Measurements from ENCODE around the gene TUSC1.
A peak's percentile ranks its signal among the peaks of the same experiment; 100 is the strongest.
"Not testable (repeated sequence)": the region's sequence is repeated elsewhere in the genome, so short reads cannot be mapped to it uniquely, and the experiment has no call there.

The TUSC1 gene

DNA sequence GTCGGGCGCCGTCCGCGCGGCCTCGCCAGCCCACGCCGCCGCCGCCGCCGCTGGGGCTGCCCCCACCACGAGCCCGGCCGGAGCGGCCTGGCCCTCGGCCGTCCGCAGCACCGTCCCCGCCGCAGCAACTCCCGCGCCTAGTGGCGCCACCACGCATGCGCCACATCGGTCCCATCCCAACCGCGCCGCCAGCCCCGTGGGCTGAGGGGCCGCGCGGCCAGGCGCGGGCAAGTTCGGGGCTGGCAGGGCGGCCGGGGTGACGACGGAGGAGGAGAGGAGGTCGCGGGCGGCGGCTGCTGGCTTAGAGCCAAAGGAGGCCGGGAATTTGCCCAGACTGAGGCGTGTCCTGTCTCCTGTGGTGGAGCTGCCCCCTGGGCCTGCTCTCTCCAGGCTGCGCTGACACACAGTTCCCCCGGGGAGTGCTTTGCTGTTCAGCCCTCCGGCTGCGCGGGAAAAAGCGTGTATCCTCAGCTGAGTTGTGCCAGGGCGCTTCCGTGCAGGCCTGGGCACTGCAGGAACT lies at the start of gene TUSC1:
TSS of gene TUSC1 (minus strand) at position 298 of the 520 bp plus-strand sequence. CDS start at position 166, 132 bp downstream.
- peak; percentile 2 to 5 for DNase-seq

GRCh38 chr9:25726871-25727410 lies 48.7 kb upstream of the TUSC1 start:
- no peak for DNase-seq

- DNase-seq, result no peak
These were observed 46.2 kb upstream of the TUSC1 start for GRCh38 chr9:25724424-25724823.

DNA sequence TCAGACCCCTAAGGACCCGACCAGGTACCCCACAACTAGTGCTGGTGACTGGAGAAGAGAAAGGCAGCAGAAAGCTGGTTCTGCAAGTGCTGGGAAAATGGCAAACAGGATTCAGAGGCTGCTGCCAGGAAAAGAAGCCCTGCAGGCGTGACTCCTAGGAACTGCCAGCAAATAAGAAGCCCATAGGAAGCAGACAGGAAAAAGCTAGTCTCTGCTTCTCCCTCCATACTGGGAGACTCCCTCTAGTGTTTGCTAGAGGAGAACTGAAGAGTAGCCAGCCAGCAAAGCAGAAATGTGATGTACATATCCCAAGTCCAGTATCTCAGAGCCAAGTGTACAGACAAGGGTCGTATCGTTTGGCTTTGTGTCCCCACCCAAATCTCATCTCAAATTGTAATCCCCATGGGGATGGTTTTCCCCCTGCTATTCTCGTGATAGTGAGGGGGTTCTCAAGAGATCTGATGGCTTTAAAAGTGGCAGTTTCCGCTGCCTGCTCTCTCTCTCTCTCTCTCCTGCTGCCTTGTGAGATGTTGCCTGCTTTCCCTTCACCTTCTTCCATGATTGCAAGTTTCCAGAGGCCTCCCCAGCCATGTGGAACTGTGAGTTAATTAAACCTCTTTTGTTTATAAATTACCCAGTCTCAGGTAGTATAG lies 38.1 kb upstream of the TUSC1 start:
- no peak for DNase-seq

DNA sequence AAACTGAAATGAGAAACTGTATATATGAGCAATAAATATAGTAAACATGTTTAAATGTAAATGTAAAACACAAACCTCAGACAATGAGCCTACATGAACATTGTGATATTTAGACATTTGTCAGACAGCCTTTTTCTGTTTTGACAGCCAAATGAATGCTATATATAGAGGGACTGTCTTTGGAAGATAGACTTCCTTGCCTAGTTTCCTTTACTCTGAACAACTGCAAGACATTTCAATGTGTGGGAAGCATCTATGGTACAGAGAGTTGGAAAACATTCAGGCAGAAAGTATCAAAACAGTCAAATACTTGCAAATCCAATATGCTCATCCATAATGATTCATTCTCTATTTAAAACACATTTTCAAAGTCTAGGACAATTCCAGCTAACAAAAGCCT lies 31.7 kb upstream of the TUSC1 start:
- DNase-seq, result no peak

DNA sequence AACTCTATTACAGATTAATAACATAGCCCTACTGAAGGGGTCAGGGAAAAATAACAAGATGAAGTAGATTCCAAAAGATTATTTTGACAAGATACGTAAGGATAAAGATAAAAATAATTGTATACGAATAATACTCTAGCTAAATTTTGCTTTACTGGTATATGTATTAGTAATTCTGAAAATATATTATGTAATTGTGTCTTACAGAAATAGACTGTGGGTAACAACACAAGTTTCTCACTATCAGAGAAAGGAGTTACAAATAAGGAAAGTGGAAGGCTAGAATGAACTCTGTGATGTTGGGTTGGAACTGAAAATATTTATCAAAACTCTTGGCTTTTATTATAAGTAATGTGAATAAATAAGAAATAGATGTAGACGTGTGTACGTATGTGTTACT lies 26.6 kb upstream of the TUSC1 start:
- DNase-seq, result no peak

DNA sequence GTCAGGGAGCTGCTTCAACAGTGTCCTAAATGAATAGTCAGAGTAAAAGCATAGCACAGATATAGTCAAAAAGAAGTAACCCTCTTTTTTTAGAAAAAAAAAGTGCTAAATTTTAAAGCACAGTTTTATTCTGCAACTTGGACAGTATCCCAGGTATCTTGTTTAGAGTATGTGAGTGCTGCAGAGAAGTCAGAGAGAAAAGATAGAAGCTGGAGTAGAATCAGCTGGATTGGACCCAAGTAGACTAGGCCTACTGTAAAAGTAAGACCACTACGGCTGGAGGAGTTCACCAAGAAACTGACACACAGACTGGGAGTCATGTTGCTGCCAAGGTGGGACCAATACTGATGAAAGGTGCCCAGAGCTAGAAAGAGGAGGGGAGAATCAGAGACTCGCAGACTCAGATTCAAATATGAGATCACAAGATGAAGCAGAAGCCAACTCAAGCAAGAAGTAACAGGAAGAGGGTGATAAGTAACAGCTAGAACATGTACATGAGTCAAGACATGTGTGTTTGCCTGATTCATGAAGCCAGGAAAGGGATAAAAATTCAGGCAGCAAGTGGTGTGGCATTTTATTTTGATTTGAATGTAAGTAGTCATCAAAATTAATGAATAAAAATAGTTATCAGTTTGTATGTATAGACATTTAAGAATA lies 25.6 kb upstream of the TUSC1 start:
- DNase-seq, result no peak

DNA sequence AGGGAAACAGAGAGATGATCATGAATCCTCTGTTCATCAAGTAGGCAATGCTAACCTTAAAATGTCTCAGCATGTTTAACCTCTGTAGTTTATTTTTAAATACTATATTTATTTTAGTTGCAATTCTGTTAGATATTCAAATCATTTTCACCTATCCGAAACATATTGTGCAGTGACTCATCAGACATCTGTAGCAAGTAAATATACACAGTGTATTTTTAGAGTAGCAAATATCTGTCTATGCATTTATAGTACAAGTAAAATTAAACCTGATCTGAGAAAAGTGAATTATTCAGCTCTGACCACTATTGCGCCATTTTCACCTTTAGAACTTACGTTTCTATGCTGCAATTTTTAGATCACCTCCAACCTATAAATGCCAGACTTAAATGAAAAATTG lies 24.3 kb upstream of the TUSC1 start:
- no peak for DNase-seq

DNA sequence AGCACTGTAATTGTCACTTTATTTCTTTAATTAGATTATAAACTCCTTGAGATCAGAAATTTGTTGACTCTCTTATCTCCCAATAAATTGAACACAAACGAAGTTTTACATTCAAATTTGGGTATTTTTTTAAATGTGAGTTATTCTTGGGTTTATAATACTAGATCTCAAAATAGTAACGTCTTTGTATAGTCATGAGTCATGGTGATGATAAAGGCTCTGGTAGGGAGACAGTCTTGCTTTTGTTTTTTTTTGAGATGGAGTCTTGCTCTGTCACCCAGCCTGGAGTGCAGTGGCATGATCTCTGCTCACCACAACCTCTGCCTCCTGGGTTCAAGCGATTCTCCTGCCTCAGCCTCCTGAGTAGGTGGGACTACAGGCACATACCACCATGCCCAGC lies 22.7 kb upstream of the TUSC1 start:
- DNase-seq, result not testable (repeated sequence)

DNA sequence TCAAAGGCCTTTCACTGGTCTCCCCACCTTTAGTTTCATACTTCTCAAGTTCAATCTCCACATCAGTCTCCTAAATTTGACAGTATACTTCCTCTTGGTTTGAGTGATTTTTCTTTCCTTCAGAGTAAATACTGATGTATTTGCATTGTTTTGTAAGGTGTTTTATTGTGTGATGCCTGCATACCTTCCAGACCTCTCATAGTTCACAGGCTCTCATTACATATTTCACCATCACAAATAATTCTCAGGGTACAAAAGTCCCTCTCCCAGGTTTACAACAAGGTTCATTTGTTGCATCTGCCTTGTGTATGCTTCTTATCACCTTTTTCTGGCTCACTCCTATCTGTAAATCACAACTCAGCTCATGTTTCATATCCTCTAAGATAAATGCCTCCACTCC lies 22.2 kb upstream of the TUSC1 start:
- no peak for DNase-seq

- no peak for DNase-seq
These were observed 13.5 kb upstream of the TUSC1 start for GRCh38 chr9:25691786-25692185.

GRCh38 chr9:25684321-25684720 lies 6.1 kb upstream of the TUSC1 start:
- no peak for DNase-seq

DNA sequence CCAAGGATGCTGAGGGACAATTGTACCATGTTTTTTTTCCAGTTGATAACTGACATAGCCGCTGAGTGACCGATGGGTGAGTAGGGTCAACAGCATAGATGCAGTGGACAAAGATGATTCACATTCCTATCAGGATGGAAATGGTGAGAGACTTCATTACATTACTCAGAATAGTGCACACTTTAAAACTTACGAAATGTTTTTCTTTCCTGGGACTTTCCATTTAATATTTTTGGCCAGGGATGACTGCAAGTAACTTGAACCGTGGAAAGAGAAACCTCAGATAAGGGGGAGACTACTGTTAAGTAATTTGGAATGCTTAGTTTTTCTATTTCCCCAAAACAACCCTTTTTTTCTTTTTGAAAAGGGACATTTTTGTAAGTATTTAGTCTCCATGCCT lies 3.0 kb upstream of the TUSC1 start:
- DNase-seq, result no peak

DNA sequence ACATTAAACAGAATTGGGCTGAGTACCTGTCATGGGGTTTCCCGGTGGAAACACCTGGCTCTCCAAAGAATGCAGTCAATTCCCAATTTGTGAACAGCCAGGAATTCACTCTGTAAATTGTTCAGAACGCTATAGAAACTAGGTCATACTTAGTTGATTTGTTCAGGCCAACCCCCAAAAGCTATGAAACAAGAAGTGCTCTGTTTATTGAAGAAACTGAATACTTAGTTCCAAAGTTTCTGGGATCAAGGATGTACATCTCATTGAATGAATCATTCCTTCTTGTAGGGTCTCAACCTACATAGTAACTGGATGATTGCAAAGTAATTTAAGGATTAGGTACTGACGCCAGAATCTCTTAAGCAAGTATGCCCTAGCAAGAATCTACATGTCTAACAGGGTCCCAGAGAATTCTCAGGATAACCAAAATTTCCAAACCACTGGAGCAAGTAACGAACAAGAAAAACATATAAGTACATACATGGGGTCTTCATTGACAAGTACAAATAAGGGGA lies 659 bp upstream of the TUSC1 start:
- DNase-seq, result no peak

DNA sequence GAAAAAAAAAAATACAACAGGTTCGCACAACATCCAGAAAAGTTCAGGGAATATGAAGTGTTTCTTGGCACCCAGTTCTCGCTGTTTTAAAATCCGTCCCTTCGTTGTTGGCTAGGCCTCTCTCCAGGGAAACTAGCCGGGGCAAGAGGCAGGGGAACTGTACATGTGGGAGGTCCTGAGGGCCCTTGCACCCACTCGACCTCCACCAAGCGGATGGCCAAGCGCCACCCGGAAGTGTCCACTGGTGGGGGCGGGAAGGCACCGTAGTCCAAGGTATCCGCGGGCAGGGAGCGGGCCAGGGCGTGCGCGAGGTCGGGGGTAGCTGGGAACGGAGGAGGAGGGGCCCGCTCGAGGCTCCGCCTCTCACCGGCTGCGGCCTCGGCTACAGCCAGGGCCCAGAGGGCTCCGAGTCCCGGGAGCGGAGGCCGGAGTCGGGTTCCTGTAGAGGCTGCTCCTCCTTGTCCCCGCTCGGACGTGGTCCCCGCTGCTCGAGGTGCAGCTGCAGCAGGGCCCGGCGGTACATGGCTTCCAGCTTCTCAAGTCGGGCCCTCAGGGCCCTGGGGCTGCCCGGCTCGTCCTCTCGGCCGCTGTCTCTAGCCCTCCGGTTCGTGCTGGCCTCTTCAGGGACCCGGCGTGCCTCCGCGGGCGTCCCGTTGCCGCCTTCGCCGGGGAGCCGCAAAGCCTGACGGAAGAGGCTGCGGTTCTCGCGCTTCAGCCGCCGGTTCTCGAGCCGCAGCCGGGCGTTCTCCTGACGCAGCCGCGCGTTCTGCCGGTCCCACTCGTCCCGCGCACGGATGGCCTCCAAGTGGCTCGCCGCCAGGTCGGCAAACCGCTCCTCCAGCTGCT lies 720 bp downstream of the TUSC1 start:
- peak; percentile 2 to 3 for DNase-seq

DNA sequence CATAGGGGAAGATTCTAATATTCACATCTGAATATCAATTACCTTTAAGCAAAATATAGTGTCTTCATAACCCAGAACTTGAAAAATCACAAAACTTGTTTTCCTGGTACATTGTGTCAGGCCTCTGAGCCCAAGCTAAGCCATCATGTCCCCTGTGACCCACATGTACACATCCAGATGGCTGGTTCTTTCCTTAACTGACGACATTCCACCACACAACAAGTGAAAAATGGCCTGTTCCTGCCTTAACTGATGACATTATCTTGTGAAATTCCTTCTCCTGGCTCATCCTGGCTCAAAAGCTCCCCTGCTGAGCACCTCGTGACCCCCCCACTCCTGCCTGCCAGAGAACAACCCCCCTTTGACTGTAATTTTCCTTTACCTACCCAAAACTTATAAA lies 2.4 kb downstream of the TUSC1 start:
- not testable (repeated sequence) for DNase-seq

GRCh38 chr9:25658571-25658970 lies 19.7 kb downstream of the TUSC1 start:
- DNase-seq, result no peak

DNA sequence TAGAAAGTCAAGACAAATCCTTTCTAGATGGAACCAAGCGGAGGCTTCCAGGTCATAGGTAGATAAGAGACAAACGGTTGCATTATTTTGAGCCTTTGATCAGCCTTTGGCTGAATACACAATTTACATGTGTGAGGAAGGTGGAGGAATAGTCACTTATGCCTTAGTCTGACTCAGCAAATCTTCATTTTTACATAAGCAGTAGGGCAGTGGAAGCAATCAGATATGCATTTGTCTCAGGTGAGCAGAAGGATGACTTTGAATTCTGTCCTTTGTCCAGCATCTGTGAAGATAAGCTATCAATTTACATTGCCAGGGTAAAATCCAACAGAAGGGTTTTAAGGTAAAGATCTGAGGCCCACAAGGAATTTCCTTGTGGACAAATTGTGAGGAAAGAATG lies 23.8 kb downstream of the TUSC1 start:
- no peak for DNase-seq

DNA sequence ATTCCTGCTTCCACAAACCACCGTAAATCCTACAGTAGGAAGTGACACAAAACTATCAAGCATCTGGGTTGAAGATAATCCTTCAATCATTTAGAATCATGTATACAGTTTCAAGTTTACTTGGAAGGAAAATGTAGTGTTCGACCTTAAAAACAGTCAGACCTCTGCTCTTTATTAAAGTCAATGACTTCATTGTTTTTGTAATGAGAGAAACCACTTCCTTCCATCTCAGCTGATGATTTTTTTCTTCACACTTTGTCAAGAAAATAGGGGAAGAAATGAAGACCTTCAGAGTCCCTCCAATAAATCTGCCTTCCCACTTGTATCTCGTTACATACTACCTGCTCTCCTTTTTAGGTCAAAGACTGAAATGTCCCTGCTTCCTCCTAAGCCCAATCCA lies 30.1 kb downstream of the TUSC1 start:
- DNase-seq, result no peak

DNA sequence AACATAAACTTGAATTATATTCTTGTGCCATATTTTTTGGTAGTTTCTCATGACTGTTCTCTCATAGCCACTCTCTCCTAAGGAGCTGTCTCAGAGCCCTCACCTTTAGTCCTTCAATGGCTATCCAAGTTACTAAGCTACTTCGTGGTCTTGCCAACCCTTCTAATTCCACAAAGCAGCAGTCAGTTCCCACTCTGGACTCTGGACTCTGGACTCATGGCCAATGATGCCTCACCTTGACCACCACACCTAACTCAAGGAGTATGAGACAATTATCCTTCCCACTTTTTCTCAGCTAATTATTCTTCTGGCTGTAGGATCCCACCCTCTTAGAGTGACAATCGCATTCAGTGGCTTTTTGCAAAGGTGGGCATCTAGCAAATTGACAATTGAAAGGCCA lies 42.2 kb downstream of the TUSC1 start:
- DNase-seq, result no peak

GRCh38 chr9:25629231-25629630 lies 49.0 kb downstream of the TUSC1 start:
- no peak for DNase-seq

All from activated CD4-positive, alpha-beta T cell treated with anti-CD3 and anti-CD28 coated beads, Interleukin-2, amount 50 U/mL, for 48 hours (primary cell).